ENCODE results near the gene SLC25A21. TPM values are rescaled to one million over a fixed set of nuclear protein-coding genes. Genes with fewer than 3 reads are reported as not detected.

The SLC25A21 gene
- total and polyA plus RNA-seq, 7 donors, result 0.13 to 1.5 (median 1.1) TPM; not detected in 2

GRCh38 chr14:37018571-37019240 lies 153.7 kb downstream of the SLC25A21 start:
- Histone ChIP-seq H3K27ac (no peak overlapping the region), H3K4me1 (no peaks in the 10 kb centered on the region), H3K36me3 (no peaks in the 10 kb centered on the region), H3K27me3 (no peaks in the 10 kb centered on the region), H3K9me3 (no peaks in the 10 kb centered on the region), H3K4me3 (no peak overlapping the region)
- no peak for DNase-seq
- TF ChIP-seq EP300 (IDR thresholded peaks at IDR 0.05) (no peak), POLR2AphosphoS5 (IDR thresholded peaks at IDR 0.05) (no peak), POLR2A (IDR thresholded peaks at IDR 0.05) (no peak), CTCF (IDR thresholded peaks at IDR 0.05) (no peak)
- intact Hi-C loops (cut with DNase I), result no loop called here
- 83 to 88% methylated on average over 3 of the region's 3 CpGs for WGBS, 2 donors

- Histone ChIP-seq H3K4me1 (no peaks in the 10 kb centered on the region), H3K9me3 (no peaks in the 10 kb centered on the region), H3K27ac (no peak overlapping the region), H3K36me3 (no peaks in the 10 kb centered on the region), H3K27me3 (no peaks in the 10 kb centered on the region), H3K4me3 (no peak overlapping the region)
- DNase-seq, result no peak
- intact Hi-C loops (cut with DNase I), result no loop called here
- WGBS, 2 donors, result 41 to 61% methylated on average over 4 of the region's 4 CpGs
- no peak for TF ChIP-seq EP300 (IDR thresholded peaks at IDR 0.05)
- no peak for TF ChIP-seq POLR2A (IDR thresholded peaks at IDR 0.05)
- no peak for TF ChIP-seq CTCF (IDR thresholded peaks at IDR 0.05)
- no peak for TF ChIP-seq POLR2AphosphoS5 (IDR thresholded peaks at IDR 0.05)
Measured at GRCh38 chr14:37013078-37013477, 159.3 kb downstream of the SLC25A21 start.

- Histone ChIP-seq H3K27me3 (no peaks in the 10 kb centered on the region), H3K27ac (no peak overlapping the region), H3K4me1 (peaks cover 0 to 15% (median 3%) of the 10 kb centered on the region in 4 donors), H3K4me3 (no peak overlapping the region), H3K36me3 (no peaks in the 10 kb centered on the region), H3K9me3 (no peaks in the 10 kb centered on the region)
- intact Hi-C loops (cut with DNase I), result no loop called here
- WGBS, 2 donors, result 59 to 65% methylated on average over 1 of the region's 1 CpG
- TF ChIP-seq CTCF (IDR thresholded peaks at IDR 0.05), result no peak
- TF ChIP-seq POLR2A (IDR thresholded peaks at IDR 0.05), result no peak
- TF ChIP-seq EP300 (IDR thresholded peaks at IDR 0.05), result no peak
- DNase-seq, result no peak
Measured at GRCh38 chr14:36998686-36999085, 173.7 kb downstream of the SLC25A21 start.

- Histone ChIP-seq H3K27me3 (no peaks in the 10 kb centered on the region), H3K27ac (no peak overlapping the region)
Measured at GRCh38 chr14:36997843-36998242, 174.6 kb downstream of the SLC25A21 start.

GRCh38 chr14:36996857-36997590 lies 175.4 kb downstream of the SLC25A21 start:
- H3K4me1 ChIP-seq, result peaks cover 0 to 15% (median 3%) of the 10 kb centered on the region in 4 donors
- no peaks in the 10 kb centered on the region for H3K36me3 ChIP-seq
- H3K9me3 ChIP-seq, result no peaks in the 10 kb centered on the region
- H3K4me3 ChIP-seq, result no peak overlapping the region
- DNase-seq, result no peak
- no peaks in the 10 kb centered on the region for H3K27me3 ChIP-seq
- intact Hi-C loops (cut with DNase I), result no loop called here
- no peak overlapping the region for H3K27ac ChIP-seq
- 87 to 92% methylated on average over 5 of the region's 5 CpGs for WGBS, 2 donors
- TF ChIP-seq EP300 (IDR thresholded peaks at IDR 0.05) (no peak), POLR2AphosphoS5 (IDR thresholded peaks at IDR 0.05) (no peak), POLR2A (IDR thresholded peaks at IDR 0.05) (no peak)

More at GRCh38 chr14:36997843-36998242, 174.6 kb downstream of the SLC25A21 start:
- H3K36me3 ChIP-seq, result no peaks in the 10 kb centered on the region
- DNase-seq, result no peak
- H3K9me3 ChIP-seq, result no peaks in the 10 kb centered on the region
- TF ChIP-seq EP300 (IDR thresholded peaks at IDR 0.05) (no peak), POLR2AphosphoS5 (IDR thresholded peaks at IDR 0.05) (peak in 1 of 4 donors; percentile 40)
- 35 to 60% methylated on average over 4 of the region's 4 CpGs for WGBS, 2 donors
- intact Hi-C loops (cut with DNase I), result no loop called here
- H3K4me3 ChIP-seq, result no peak overlapping the region
- H3K4me1 ChIP-seq, result peaks cover 0 to 15% (median 3%) of the 10 kb centered on the region in 4 donors
